Right lobe of liver (tissue), 6 donors: ENCODE results near the gene SALL1. TPM values are rescaled to one million over a fixed set of nuclear protein-coding genes. Genes with fewer than 3 reads are reported as not detected.

Experiments used
- ATAC-seq, 4 donors: fragments of 200-7000 bp; cut with Tn5 transposase; one replicate each; pipeline ENCODE4 v1.9.1; 2020; ENCODE audit warnings: mild to moderate bottlenecking in 4 of 4, moderate library complexity in 4 of 4
- DNase-seq, 3 donors: peaks; one replicate each; pipeline ENCODE4 v3.0.0-alpha.2; 2020
- H3K27ac ChIP-seq, 3 donors: fragments of 200-600 bp; one replicate each; pipeline ENCODE4 v1.8.0; 2022
- H3K27me3 ChIP-seq, 2 donors: fragments of 200-600 bp; one replicate each; pipeline ENCODE4 v1.8.0; 2022
- H3K36me3 ChIP-seq, 4 donors: fragments of 200-600 bp; sonication (generic) in 1 of 4; one replicate each; pipeline versions ENCODE4 v1.5.1 to v1.8.0; 2017 to 2022; ENCODE audit warnings: control low read depth in 1 of 4
- H3K4me1 ChIP-seq, 4 donors: fragments of 200-600 bp; sonication (generic) in 1 of 4; one replicate each; pipeline versions ENCODE4 v1.5.1 to v1.8.0; 2017 to 2022; ENCODE audit warnings: control low read depth in 1 of 4
- H3K4me3 ChIP-seq, 3 donors: fragments of 200-600 bp; one replicate each; pipeline ENCODE4 v1.8.0; 2022
- H3K9me3 ChIP-seq, 4 donors: fragments of 200-600 bp; sonication (generic) in 1 of 4; one replicate each; pipeline versions ENCODE4 v1.5.1 to v1.8.0; 2017 to 2022; ENCODE audit warnings: control low read depth in 1 of 4
- POLR2A ChIP-seq: fragments of 450-650 bp; IDR thresholded peaks from one replicate; pipeline ENCODE4 v1.6.1; 2017; ENCODE audit warnings: antibody characterized with exemption, mild to moderate bottlenecking
- WGBS: methylation state at CpG from one replicate; pipeline ENCODE4 v1.1.6; 2018; ENCODE audit warnings: low coverage, low lambda C conversion rate; ENCODE audit not compliant: insufficient coverage; ENCODE audit errors: missing lambda C conversion rate; 5-methylcytosine and 5-hydroxymethylcytosine counted together
- intact Hi-C, 2 donors: fragments of 100-400 bp; cut with DNase I; formaldehyde crosslinking; loops; one replicate each; pipeline versions ENCODE4 v1.11.2 to v1.14.1; 2022
- long read RNA-seq: library from polyadenylated mRNA; unstranded; transcript quantifications from one replicate; pipeline ENCODE4 v2.0.0, GENCODE V29; 2019
- total RNA-seq, 6 experiments: library from RNA; depleted of rRNA in 2 of 6; stranded (reverse); fragments of >200 nt in 2 of 6; fragmentation: NEBNext Ultra II Directional in 3 of 6; extraction: Animal tissue kit (Norgen Biotek cat#: 25700) in 3 of 6; gene quantifications; one replicate each; pipeline versions ENCODE4 v1.1.0 to v1.2.4, GENCODE V29; 2016 to 2023
- TF ChIP-seq, protein P1 (sequence below), 4 donors: fragments of 200-600 bp in 3 of 4; fragments of 450-650 bp in 1 of 4; IDR thresholded peaks; one replicate each; pipeline versions ENCODE4 v1.5.1 to v1.8.0; 2016 to 2022; ENCODE audit warnings: antibody characterized with exemption in 4 of 4, mild to moderate bottlenecking in 2 of 4
- donor health status: DM: no; HTN: yes; CAD: no.
- donor health status: DM: no; HTN: no; CAD: no.
- donor health status: DM: no; HTN: no; CAD: no.
- donor health status: DM: no; HTN: yes; CAD: no.
- donor health status: DM: no; HTN: yes; CAD: no.

Gene SALL1
- 10 to 100 TPM; 22.9 to 30.1 (median 26.4) TPM for total RNA-seq
- long read RNA-seq, partial matches to known transcripts: 1 of 3 reads
- long read RNA-seq, other reads (novel, unspliced or antisense): 2 of 3 reads

DNA sequence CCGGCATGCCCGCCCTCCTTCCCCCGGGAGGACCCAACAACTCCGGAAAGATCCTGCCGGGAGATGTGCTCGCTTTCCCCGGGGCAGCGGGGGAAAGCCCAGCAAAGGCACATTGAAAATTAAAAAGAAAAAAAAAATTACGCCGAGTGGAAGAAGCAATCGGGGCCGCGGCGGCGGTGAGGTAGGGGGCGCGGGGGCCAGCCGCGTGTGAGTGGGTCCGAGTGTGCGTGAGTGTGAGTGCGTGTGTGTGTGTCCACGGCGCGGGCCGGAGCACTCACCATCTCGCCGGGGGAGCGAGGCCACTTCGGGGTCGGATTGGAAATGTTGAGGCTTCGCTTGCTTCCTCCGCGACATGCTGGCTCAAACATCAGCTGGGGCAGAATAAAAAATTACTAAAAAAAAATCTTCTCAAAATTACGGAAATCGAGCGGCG lies at the start of gene SALL1:
Gene SALL1, minus strand, starts transcription at position 383 of the 433 bp plus-strand sequence. Its CDS starts 29 bp downstream, at position 354.
- Histone ChIP-seq H3K4me3 (peak within 1 kb of the TSS; percentile 57 to 88 (median 80)), H3K4me1 (peaks cover 0 to 18% (median 2%) of the 10 kb centered on the region in 4 donors), H3K27ac (peak within 1 kb of the TSS; percentile 96 to 99 (median 98)), H3K27me3 (no peaks in the 10 kb centered on the region), H3K36me3 (no peaks in the 10 kb centered on the region), H3K9me3 (no peaks in the 10 kb centered on the region)
- intact Hi-C loops: no loop called here
- ATAC-seq: no peak
- TF ChIP-seq, protein P1, sequence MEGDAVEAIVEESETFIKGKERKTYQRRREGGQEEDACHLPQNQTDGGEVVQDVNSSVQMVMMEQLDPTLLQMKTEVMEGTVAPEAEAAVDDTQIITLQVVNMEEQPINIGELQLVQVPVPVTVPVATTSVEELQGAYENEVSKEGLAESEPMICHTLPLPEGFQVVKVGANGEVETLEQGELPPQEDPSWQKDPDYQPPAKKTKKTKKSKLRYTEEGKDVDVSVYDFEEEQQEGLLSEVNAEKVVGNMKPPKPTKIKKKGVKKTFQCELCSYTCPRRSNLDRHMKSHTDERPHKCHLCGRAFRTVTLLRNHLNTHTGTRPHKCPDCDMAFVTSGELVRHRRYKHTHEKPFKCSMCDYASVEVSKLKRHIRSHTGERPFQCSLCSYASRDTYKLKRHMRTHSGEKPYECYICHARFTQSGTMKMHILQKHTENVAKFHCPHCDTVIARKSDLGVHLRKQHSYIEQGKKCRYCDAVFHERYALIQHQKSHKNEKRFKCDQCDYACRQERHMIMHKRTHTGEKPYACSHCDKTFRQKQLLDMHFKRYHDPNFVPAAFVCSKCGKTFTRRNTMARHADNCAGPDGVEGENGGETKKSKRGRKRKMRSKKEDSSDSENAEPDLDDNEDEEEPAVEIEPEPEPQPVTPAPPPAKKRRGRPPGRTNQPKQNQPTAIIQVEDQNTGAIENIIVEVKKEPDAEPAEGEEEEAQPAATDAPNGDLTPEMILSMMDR (IDR thresholded peaks at IDR 0.05): no peak
- no peak for TF ChIP-seq POLR2A
- 1% methylated on average over 37 of the region's 38 CpGs for WGBS
- no peak for DNase-seq

- Histone ChIP-seq H3K27me3 (no peaks in the 10 kb centered on the region), H3K4me1 (no peaks in the 10 kb centered on the region), H3K27ac (no peak overlapping the region), H3K36me3 (no peaks in the 10 kb centered on the region), H3K9me3 (no peaks in the 10 kb centered on the region), H3K4me3 (no peak overlapping the region)
- ATAC-seq (no peak), DNase-seq (no peak)
- TF ChIP-seq, protein P1 (IDR thresholded peaks at IDR 0.05): no peak
- TF ChIP-seq POLR2A: no peak
- WGBS: 50% methylated on average over 2 of the region's 2 CpGs
- intact Hi-C loops: no loop called here
Measured at GRCh38 chr16:51200793-51201192, 49.7 kb upstream of the SALL1 start.

DNA sequence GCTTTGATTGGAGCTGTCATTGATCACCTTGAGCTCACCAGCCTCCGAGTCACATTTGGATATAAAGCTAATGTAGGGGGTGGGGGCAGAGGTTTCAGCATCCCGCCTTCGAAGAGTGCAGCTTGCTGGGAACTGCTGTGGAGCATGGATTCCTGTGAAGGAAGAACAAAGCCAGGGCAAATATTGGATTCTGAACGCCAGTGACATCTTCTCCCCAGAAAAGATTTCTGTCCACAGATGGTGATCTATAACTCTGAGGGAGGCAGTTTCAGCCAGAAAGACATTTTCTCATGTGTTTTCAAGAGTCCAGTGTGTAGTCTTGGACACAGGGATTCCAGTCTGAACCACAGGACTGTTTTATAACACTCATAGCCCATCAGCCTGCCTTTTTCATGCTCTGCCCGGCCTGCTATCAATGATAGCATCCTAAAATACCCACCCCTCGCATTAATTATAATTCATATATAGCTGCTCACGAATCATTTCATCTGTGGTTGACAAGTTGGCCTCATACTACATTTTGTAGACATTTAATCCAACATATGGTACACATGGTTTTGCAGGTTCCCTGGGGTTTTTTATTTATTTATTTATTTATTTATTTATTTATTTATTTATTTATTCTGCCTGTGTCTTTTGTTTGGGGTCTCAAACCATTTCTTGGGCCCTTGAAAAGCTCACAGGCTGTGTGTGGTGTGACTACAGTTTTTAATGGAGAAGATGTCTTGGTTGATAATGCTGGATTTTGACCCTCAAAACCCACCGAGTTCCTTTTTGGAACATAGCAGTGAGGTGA lies 47.1 kb upstream of the SALL1 start:
- Histone ChIP-seq H3K9me3 (no peaks in the 10 kb centered on the region), H3K4me1 (no peaks in the 10 kb centered on the region), H3K27me3 (no peaks in the 10 kb centered on the region), H3K4me3 (no peak overlapping the region), H3K36me3 (no peaks in the 10 kb centered on the region), H3K27ac (no peak overlapping the region)
- DNase-seq: no peak
- TF ChIP-seq, protein P1 (IDR thresholded peaks at IDR 0.05): no peak
- TF ChIP-seq POLR2A: no peak
- ATAC-seq: no peak
- intact Hi-C loops: no loop called here
- WGBS: 81% methylated on average over 7 of the region's 8 CpGs

GRCh38 chr16:51193879-51194278 lies 42.8 kb upstream of the SALL1 start:
- Histone ChIP-seq H3K4me1 (no peaks in the 10 kb centered on the region), H3K27me3 (no peaks in the 10 kb centered on the region), H3K27ac (no peak overlapping the region), H3K36me3 (no peaks in the 10 kb centered on the region), H3K9me3 (no peaks in the 10 kb centered on the region), H3K4me3 (no peak overlapping the region)
- DNase-seq (no peak), ATAC-seq (peak in 2 of 4 donors; percentile 38 to 62)
- TF ChIP-seq, protein P1 (IDR thresholded peaks at IDR 0.05): peak in 1 of 4 donors; percentile 27
- TF ChIP-seq POLR2A: no peak
- intact Hi-C loops: no loop called here
- WGBS: 75% methylated on average over 3 of the region's 3 CpGs
